Measurements from ENCODE around the gene DNAH7.

DNA sequence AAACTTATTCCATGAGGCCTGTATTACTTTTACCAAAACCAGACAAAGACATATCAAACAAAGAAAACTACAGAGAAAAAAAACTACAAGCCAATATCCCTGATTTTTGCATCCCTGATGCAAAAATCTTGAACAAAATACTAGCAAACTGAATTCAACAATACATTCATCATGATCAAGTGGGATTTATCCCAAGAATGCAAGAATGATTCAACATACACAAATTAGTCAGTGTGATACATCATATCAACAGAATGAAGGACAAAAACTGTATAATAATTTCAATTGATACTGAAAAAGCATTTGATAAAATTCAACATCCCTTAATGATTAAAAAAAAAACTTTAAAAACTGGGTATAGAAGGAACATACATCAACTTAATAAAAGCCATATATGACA is 304.8 kb downstream of the DNAH7 start:
- TF ChIP-seq, protein P1, sequence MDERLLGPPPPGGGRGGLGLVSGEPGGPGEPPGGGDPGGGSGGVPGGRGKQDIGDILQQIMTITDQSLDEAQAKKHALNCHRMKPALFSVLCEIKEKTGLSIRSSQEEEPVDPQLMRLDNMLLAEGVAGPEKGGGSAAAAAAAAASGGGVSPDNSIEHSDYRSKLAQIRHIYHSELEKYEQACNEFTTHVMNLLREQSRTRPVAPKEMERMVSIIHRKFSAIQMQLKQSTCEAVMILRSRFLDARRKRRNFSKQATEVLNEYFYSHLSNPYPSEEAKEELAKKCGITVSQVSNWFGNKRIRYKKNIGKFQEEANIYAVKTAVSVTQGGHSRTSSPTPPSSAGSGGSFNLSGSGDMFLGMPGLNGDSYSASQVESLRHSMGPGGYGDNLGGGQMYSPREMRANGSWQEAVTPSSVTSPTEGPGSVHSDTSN (CRISPR knock-in tag; IDR thresholded peaks at IDR 0.05; ENCODE audit: low read depth): no peak
- TF ChIP-seq, protein P1 (tag; conservative IDR thresholded peaks at IDR 0.05; ENCODE audit: low read depth): no peak
- no peak for TF ChIP-seq POLR2A (conservative IDR thresholded peaks at IDR 0.05)
- TF ChIP-seq FIP1L1 (IDR thresholded peaks at IDR 0.05; ENCODE audit: low read depth, low read length, poor library complexity, severe bottlenecking): no peak
- TF ChIP-seq SP2 (IDR thresholded peaks at IDR 0.05; ENCODE audit: extremely low read depth, low read depth, low read length, poor library complexity, severe bottlenecking): no peak
- TF ChIP-seq, protein P2, sequence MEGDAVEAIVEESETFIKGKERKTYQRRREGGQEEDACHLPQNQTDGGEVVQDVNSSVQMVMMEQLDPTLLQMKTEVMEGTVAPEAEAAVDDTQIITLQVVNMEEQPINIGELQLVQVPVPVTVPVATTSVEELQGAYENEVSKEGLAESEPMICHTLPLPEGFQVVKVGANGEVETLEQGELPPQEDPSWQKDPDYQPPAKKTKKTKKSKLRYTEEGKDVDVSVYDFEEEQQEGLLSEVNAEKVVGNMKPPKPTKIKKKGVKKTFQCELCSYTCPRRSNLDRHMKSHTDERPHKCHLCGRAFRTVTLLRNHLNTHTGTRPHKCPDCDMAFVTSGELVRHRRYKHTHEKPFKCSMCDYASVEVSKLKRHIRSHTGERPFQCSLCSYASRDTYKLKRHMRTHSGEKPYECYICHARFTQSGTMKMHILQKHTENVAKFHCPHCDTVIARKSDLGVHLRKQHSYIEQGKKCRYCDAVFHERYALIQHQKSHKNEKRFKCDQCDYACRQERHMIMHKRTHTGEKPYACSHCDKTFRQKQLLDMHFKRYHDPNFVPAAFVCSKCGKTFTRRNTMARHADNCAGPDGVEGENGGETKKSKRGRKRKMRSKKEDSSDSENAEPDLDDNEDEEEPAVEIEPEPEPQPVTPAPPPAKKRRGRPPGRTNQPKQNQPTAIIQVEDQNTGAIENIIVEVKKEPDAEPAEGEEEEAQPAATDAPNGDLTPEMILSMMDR (IDR thresholded peaks at IDR 0.05 in 2 of 3, conservative IDR thresholded peaks at IDR 0.05 in 1 of 3; ENCODE audit: insufficient read depth in 2 of 3, low read depth in 1 of 3, low read length in 3 of 3): no peak
- TF ChIP-seq POLR2AphosphoS5 (IDR thresholded peaks at IDR 0.05; ENCODE audit: control insufficient read depth, insufficient read depth, low read depth, low read length): no peak

Measured in K562 (cell line).